GM19043 (cell line): ENCODE results near the gene MKKS.
A peak's percentile ranks its signal among the peaks of the same experiment; 100 is the strongest.

Experiments
- ATAC-seq: cut with Tn5 transposase; IDR thresholded peaks from one replicate; pipeline ENCODE4 v1.9.1; 2021; ENCODE audit warnings: low read depth; ENCODE audit not compliant: unreplicated experiment

MKKS gene

GRCh38 chr20:10453241-10453640, 19.2 kb upstream of the MKKS start:
- peak; percentile 90 for ATAC-seq

- ATAC-seq: no peak
Measured at GRCh38 chr20:10449270-10449669, 15.2 kb upstream of the MKKS start.

GRCh38 chr20:10448270-10449156, 14.5 kb upstream of the MKKS start:
- no peak for ATAC-seq

GRCh38 chr20:10447028-10447427, 13.0 kb upstream of the MKKS start:
- ATAC-seq: peak; percentile 94

GRCh38 chr20:10445758-10446157, 11.7 kb upstream of the MKKS start:
- ATAC-seq: no peak

GRCh38 chr20:10443936-10444335, 9.9 kb upstream of the MKKS start:
- ATAC-seq: no peak

GRCh38 chr20:10438217-10438616, 4.2 kb upstream of the MKKS start:
- ATAC-seq: no peak

- no peak for ATAC-seq
Measured at GRCh38 chr20:10436053-10436699, 2.2 kb upstream of the MKKS start.

- peak; percentile 51 for ATAC-seq
Measured at GRCh38 chr20:10434832-10435812, 1.1 kb upstream of the MKKS start, which contains the start of gene SLX4IP. TSS of gene SLX4IP (plus strand) at chr20:10435305. CDS start at chr20:10458205, 22,900 bp downstream.

- peak; percentile 34 for ATAC-seq
Measured at GRCh38 chr20:10434467-10434831, 427 bp upstream of the MKKS start.

GRCh38 chr20:10433014-10433622, 904 bp downstream of the MKKS start:
- ATAC-seq: no peak

- no peak for ATAC-seq
Measured at GRCh38 chr20:10432079-10432478, 1.9 kb downstream of the MKKS start.

- ATAC-seq: no peak
Measured at GRCh38 chr20:10430704-10431103, 3.3 kb downstream of the MKKS start.

GRCh38 chr20:10430000-10430466, 4.0 kb downstream of the MKKS start:
- no peak for ATAC-seq

- ATAC-seq: no peak
Measured at GRCh38 chr20:10429443-10429981, 4.5 kb downstream of the MKKS start.

GRCh38 chr20:10428008-10428407, 6.0 kb downstream of the MKKS start:
- no peak for ATAC-seq

GRCh38 chr20:10427060-10427692, 6.8 kb downstream of the MKKS start:
- ATAC-seq: no peak

GRCh38 chr20:10423735-10424134, 10.3 kb downstream of the MKKS start:
- peak; percentile 72 for ATAC-seq

GRCh38 chr20:10419550-10420133, 14.4 kb downstream of the MKKS start:
- ATAC-seq: no peak
